Fibroblast of gingiva (primary cell): ENCODE measurements around the gene CMKLR1.

ENCODE experiments used
- DNase-seq: peaks from one replicate; pipeline ENCODE4 v3.0.0-alpha.2; 2011; ENCODE audit warnings: low read depth

CMKLR1 gene

DNA sequence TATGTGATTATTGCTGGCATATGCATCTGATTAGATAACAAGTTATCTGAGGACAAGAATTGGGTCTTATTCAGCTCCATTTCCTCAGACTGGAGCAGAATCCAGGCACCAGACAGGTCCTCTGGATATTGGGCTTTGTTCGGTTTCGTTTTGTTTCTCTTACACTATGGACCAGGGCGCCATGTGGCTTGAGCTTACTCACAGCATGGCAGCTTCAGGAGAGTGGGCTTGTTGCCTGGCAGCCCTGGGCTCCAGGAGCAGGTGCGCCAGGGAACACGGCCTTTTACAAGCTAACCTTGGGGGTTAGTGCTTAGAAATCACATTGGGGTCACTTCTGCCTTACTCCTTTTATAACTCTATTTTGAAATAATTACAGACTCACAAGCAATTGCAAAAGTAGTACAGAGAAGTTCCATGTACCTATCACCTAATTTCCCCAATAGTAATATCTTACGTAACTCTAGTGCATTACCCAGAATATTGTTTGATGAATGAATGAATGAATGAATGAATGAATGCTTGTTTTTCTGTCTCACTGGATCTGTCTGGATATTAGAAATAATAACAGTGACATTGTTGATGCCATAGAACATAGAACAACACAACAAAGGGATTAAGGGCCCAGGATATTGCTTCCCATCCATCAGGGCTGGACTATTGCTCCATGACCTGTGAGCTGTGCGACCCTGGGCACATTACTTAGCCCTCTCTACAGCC lies 39.0 kb downstream of the CMKLR1 start:
- DNase-seq: no peak

DNA sequence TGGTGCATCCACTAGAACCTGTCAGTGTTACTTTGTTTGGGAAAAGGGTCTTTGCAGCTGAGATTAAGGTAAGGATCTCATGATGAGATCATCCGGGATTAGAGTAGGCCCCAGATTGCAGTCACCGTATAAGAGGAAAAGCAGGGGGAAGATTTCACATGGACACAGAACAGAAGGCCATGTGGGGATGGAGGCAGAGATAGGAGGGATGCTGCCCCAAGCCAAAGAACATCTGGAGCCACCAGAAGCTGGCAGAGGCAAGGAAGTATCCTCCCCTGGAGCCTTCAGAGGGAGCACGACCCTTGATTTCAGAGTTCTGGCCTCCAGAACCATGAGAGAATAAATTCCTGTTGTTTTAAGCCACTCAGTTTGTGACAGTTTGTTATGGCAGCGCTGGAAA lies 39.6 kb downstream of the CMKLR1 start:
- no peak for DNase-seq

DNA sequence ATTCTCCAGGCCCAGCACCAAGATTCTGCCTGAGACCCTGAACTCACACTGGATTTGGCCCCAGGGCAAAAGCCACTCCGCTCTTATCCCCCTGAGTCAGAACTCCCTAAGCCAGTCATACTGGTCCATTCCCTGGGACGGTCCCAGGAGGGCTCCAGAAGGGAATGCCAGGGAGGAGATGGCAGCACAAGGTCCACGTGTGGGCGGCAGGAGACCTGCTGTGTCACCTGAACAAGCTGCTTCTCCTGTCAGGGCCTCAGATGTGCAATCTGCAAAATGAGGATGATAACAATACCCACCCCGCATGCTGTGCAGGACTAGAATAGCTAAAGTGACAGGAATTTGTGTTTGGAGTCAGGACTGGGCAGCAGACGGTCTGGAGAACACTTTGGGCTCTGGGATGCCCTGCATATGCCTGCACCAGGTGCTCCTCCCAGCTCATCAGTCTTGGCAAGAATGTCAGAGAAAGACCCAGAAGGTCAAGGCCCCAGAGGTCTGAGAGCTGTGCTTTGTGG lies 40.3 kb downstream of the CMKLR1 start:
- no peak for DNase-seq

DNA sequence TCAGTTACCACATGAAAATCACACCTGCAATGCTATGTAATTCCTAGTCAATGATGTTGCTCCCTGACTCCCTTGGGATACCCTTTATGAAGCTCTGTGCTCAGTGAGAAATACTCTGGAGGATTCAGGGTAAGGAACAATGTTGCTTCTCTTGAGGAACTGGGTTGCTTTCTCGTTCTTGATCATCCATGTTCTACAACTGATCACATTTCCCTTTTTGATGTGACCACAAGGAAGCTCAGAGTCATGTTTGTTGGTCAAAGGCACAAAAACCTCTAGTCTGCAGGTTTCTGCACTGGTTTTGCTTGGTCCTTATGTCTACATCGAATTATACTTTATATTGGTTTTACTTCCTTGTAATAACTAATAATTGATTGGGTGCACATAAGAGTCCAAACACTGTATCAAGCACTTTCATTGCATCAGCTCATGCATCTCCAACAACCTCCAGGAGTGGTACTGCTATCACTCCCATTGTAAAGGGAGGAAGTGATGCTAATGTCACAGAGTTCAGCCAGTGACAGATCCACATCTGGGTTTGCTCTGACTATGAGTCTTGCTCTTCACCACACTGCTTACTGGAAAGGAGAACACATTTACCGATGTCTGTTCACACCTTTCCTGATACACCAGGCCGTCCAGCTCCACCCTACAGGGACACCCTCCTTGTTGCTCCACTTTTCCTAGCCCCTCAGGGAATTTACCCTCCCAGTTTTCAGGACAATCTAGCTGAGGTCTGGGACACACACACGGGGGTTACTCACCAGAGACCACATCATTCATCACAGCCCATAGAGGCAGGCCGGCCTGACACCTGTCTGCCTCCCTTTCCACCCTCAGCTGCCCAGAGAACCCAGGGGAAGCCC lies 41.0 kb downstream of the CMKLR1 start:
- DNase-seq: no peak

DNA sequence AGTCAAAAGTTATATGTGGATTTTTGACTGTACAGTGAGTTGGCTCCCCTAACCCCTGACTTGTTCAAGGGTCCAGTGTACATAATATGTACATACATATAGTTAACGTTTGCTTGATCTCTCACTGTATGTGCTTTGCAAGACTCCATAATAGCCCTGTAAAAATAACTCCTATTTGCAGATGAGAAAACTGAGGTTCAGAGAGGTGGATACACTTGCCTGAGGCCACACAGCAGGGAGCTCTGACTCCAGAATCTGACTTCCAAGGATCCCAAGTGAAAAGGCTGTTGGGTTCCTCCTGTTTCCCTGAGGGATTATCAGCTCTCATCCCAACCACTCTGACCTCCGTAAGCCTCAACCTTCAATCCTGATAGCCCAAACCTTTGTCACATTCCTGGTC lies 41.7 kb downstream of the CMKLR1 start:
- DNase-seq: no peak

DNA sequence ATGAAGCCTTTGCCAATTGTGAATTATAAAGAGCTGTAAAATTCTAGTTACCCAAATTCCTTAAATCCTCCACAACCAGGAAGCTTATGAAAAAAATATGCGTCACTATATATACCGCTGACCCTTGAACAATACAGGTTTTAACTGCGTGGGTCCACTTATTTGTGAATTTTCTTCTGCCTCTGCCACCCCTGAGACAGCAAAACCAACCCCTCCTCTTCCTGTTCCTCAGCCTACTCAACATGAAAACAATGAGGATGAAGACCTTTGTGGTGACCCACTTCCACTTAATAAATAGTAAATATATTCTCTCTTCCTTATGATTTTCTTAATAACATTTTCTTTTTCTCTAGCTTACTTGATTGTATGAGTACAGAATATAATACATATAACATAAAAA lies 42.2 kb downstream of the CMKLR1 start:
- no peak for DNase-seq

DNA sequence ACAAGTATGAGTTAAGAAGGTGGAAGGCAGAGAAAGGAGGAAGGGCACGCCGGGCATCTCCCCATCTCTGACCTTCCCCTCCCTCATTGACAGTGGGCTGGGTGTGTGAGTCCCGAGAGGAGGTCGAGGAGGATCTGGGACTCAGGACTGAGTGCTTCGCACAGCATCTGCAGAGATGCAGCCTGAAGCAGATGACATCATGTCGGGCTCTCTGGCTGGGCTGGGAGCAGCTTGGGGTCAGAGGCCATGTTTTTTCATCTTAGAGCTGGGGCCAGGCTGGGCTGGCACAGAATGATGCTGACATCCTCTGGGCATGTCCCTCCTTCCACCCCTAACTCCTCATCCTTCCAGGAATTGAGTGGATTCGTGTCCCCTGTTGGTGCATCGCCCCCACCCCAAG lies 43.5 kb downstream of the CMKLR1 start:
- DNase-seq: no peak

DNA sequence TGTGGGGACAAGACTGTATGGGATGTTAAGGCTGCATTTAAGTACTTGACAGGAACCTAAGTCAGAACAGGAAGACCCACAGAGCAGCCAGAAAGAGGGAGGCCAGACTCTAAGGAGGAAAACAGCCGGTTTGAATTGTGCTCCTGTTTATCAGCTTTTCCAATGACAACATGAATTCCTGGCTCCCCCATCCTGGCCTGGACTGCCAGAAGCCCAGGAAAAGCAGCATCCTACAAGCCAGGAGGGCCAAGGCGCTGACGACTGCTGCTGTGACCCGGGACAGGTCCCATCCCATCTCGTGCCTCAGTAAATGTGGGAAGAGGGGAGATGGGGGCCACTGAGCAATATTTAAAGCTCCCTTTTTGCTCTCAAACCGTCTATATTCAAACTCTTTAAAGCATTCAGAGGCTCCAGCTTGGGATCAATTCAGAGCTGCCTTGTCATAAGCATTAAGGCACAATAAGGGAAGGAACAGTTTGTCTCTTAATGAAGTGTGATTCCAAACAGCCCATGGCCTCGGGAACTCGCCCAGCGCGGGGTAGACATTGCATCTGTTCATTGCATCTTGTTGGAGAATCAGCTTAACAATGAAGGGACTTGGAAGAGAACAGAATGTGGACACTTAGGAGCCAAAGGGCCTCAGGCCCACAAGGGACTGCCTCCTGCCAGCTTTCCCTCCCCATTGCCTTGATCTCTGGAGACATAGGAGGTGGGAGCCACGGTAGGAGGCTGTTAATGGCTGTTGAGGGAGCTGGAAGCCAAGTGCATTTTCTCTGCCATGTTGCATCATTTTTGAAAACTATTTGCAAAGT lies 49.6 kb downstream of the CMKLR1 start:
- peak; percentile 42 for DNase-seq

DNA sequence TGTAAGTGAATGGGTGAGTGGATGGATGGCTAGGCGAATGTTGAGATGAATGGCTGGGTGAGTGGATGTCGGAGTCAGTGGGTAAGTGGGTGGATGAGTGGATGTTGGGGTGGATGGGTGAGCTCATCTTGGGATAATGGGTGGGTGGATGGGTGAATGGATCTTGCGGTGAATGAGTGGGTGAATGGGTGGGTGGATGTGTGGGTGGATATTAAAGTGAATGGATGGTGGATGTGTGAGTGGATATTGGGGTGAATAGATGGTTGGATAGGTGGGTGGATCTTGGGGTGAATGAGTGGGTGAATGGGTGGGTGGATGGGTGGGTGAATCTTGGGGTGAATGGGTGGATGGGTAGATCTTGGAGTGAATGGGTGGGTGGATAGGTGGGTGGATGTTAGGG lies 51.9 kb downstream of the CMKLR1 start:
- no peak for DNase-seq

DNA sequence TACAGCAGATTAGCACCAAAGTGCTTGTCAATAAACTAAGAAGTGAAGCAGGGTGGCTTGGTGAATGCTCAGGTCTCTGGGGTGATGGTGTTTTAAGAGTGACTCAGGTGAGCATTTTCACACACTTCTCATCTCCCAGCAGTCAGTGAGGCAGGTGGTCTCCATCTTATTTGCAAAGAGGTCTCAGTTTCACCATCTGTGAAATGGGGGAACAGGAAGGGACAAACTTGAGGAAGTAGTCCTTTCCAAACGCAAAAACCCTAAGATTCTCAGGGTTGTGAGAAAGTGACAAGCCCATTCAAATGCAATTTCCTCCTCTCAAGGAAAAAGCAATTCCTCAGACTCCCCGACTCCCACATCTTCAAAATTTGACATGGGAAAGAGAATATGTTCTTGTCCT lies 54.1 kb downstream of the CMKLR1 start:
- DNase-seq: no peak

DNA sequence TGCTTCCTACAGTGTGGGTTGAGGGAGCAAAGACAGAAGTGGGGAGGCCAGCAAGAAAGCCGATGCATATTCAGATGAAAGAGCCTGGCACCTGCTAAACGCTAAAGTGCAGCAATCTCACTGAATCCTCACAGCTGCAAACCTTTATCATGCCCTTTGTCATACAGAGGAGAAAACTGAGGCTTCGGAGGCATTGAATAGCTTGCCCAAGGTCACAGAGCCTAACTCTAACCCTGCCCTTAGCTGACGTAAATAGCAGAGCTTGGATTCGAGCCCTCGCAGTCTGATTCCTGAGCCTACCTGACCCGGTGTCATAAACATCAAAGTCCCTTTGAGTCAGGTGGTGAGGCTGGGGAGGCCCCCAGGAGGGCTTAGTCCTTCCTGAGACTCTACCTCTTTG lies 54.9 kb downstream of the CMKLR1 start:
- no peak for DNase-seq

DNA sequence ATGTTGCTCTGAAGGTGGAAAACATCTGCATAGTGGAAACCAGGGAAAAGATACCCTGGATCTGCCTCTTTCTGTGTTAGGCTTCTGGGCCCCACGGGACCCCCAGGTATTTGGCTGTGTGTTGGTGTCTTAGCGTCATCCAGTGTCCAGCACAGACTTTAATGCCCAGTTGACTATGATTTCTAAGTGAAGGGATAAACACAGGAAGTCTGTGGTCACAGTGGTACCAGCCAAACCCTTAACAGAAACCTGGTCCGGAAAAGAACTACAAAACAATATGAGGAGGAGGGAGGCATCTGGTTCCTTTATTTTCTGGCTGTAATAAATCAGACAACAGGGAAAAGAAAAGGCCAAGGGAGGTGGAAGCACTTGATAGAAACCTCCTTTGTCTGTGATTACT lies 56.4 kb downstream of the CMKLR1 start:
- DNase-seq: peak; percentile 14

DNA sequence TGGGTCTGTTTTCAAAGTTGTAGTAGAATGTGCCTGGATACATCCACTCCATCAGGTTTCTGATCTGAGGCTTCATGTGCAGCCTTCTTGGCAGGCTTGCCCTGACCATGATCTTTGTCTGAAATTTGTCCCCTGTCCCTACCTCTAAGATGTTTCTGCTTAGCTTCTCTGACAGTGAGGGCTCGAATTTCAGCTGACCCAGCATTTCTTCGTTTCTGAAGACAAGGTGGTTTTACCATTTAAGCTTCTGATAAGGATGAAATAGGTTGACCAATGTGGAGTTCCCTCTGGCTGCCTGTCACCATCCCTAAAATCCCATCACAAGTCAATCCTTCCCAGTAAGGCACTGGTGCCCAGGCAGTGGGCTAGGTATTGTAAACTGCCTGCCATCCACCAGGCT lies 57.0 kb downstream of the CMKLR1 start:
- DNase-seq: no peak

DNA sequence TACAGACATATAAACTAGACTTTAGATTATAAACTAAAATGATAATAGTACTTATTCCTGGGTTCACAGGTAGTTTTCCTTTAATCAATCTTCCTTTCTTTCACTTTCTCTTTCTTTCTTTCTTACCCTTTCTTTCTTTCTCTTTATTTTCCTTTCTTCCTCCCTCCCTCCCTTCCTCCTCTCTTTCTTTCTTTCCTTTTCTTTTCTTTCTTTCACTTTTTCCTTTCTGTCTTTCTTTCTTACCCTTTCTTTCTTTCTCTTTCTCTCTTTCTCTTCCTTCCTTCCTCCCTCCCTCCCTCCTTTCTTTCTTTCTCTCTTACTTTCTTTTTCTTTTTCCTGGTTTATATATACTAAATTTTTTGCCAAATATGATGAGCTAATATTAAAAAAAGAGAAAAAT lies 61.5 kb downstream of the CMKLR1 start:
- DNase-seq: no peak

DNA sequence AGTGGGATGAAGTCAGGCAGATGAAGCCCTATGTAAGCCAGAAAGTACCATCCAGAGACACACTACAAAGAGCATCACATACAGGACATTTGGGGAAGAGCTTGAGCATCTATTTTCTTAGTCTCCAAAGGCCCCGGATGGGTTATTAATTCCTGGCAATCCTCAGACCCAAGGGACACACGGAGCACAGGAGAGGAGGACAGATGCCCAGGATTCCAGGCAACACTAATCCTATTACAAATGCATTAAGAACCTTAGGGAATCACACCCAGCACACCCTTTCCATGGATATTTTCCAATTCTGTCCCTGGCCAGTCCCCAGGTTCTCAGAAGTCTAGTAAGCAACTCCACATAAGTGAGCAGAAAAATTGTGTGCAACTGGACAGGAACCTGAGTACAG lies 65.9 kb downstream of the CMKLR1 start:
- no peak for DNase-seq

DNA sequence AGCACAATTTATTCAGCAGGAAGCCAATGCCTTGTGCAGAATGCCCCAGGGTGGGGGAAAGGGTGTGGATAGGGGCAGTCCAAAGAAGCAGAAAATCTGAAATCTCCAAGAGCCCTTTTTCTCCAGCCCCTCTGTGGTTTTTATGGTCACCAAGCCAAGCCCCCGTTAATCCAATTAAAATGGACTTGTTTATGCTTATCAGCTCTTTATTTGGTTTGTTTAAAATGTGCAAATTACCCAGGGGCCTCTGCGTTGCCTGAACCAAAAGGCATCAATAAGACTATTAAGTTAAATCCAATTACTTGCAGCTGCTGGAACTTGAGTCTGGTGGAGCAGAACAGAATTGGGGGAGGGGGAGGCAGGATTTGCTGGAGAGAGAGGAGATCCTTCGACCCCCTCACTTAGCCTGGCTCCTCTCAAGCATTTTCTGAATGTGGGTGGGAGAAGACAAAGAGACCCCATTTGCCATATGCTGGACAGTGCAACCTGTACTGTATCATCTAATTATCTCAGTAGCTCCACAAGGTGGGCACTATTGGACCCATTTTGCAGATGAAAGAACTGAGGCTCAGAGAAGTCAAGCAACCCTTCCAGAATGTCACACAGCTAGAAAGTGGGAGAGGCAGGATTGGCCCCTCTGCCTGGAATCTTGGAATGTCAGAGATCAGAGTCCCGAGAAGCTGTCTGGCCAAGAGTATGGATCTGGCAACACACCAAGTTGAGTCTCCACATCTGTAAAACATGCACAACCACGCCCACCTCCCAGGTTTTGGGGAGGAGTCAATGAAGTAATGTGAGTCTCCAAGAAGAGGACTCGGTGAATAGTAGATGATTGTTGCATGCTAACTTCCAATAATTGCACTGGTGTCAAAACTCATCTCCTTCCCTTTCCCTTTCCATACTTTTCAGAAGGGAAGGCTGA lies 66.9 kb downstream of the CMKLR1 start:
- no peak for DNase-seq

DNA sequence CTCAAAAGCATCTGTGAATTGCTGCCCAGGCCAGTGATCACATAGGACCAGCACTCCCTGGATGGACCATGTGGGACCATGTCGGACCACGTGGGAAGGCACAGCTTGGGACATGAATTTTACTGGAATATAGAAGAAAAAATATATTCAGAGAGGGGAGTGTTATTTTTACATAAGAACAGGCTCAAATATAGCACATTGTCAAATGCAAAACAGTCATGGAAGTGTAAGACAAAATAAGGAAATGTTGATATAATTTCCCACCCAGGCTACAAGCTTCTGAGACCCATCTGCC lies 68.3 kb downstream of the CMKLR1 start:
- DNase-seq: no peak

DNA sequence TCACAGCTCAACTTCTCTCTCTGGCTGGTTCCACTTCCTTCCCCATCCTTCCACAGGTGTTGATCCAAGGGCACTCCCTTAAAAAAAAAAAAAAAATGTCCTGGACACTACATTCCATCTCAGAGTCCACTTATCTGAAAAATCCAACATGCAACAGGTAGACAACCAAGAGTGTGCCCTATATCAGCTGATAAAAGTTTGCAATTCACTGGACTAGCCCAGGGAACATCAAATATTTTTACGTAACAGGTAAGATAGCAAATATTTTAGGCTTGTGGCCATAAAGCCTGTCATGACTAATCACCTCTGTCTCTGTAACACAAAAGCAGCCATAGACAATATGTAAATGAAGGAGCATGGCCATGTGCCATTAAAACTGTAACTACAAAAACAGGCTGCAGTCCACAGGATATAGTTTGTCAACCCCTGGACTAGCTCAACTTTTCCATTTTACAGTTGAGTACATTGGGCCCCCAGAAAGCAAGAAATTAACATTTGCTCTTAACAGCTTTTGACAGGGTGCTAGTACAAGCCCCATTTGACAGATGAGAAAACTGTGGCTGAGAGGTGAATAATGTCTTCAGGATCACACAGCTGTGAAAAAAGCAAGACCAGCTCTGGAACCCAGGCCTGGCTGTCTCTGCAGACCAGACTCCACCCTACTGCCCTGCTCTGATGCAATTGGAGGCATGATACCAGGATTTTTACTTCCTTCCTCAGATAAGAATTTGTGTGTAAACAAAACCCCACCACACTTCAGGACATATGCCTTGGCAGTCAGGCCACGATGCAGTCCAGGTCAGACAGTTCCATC lies 68.9 kb downstream of the CMKLR1 start:
- no peak for DNase-seq

DNA sequence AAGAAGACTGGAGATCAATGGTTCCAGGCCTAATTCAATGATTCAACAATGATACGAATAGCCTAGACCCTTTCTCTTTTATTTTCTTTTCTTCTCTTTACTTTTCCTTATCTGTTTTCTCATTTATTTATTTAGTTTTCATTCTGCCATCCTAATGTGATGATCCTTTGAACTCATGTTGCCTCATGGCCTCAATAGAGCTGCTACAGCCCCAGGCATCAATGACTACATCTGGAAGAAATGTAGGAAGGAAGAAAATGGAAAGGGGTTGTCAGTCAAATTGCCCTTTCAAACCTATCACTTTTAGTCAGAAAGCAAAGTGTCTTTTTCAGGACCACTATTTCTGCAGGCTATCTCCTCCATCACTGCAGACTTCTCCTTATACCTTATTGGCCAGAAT lies 69.9 kb downstream of the CMKLR1 start:
- no peak for DNase-seq

DNA sequence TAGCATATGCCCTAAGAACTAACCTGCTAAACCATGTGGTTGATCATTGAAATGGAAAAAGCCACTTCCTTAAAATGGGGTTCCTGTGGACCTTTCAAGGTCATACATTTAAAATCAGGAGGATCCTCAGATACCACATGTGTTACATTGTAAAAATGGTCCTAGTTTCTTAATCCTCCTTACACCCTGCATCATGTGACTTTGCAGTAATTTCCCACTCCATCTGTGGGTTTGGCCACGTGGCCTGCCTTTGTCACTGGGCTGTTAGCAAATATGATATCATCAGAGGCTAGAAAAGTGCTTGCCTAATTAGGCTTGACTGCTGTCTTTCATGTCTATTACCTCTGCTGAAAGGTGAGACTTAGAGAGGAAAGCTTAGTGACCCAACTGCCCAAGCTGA lies 70.7 kb downstream of the CMKLR1 start:
- no peak for DNase-seq

DNA sequence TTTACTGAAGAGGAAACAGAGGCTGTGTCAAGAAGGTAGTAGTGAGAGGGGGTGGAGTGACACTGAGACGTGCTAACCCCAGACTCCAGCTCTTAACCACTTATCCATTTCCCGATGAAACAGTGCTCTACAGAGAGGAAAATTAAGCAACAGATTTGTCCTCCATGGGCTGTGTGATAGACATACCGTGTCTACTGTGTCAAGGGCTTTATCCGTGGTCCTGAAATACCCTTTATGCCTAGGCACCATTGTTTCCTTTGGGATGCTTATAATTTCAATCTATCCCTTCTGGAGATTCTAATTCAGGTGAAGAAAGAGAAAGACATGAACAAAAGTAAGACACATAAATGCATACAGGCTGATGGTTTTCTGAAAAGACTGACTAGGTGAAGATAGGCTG lies 71.7 kb downstream of the CMKLR1 start:
- no peak for DNase-seq
